NOMO-1 treated with dmso at 0.1 percent for 144 hours (cell line): ENCODE data around the gene PCDHA1.

ENCODE experiments used
- DNase-seq: peaks from one replicate; lab custom pipeline; 2025; ENCODE audit not compliant: unreplicated experiment; lab: John Stamatoyannopoulos, UW

The PCDHA1 gene

GRCh38 chr5:140986117-140986521, 200.2 kb downstream of the PCDHA1 start:
- DNase-seq = no peak

DNA sequence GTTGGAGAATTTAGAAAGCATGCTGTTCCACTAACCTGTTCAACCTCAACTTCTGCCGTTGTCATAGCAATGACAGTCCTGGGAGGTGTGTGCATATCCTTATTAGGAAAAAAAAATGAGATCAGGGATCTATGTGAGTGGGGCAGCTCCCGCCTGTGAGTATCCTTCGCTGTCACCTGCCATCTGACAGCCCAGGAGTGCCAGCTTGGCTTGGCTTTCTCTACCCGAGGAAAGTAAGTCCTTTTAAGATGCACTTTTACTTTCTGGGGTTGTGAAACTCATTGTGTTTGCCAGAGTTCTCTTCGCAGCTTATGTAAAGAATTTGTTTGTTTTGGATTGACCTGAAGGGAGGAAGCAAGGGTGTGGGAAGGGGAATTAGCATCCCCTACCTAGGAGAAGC, 202.2 kb downstream of the PCDHA1 start:
- DNase-seq = no peak

- DNase-seq = no peak
Measured at GRCh38 chr5:140988608-140989007, 202.7 kb downstream of the PCDHA1 start.

DNA sequence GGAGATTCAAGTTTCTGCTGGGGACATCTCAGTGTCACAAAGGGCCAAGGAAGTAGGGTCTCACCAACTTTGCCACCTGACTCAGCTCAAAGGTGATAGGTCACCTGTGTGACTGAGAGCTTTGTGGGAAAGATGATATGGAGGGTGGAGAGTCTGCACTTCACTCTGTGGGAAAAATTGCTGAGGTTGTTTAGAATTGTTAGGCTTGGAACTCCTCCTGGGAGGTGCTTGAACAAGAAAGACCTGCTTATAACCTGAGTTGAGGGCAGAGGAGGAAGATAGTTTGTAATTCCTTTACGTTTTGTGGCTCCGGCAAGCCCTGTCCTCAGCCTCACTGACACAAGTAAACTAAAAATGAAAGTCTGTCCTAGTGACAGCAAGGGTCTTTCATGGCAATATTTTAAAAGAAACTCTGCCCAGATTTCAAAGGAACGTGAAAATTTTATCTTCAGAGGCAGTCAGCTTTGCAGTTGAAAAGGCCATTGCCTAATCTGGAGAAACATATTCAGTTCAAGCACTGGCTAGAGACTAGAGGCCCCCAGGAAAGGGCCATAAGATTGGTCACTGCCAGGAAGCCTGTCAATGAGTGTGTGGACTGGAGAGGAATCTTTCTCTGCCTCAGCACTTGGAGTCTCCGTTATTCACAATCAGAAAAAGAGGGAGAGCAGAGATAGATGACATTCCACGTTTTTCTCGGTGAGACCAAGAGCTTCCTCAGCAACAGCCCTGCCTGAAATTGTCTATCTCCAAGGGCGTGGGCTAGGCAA, 203.5 kb downstream of the PCDHA1 start:
- DNase-seq = no peak

DNA sequence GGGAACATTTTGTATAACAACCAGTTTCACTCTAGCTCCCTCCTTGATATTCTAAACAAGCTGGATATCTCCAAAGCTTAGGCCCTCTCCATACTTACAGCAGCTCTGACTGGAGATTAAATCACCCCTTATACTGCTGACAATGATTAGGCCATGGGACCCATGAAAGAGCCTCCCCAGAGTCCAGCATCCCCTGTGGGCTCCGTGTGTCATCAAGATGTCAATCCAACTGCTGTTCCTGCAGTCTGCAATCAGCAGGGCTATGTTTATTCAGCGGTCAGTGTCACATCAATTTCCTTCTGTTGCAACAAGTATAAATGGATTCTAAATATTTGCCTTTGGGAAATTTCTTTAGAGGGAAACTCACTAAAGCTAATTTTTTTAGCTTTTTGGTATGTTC, 206.9 kb downstream of the PCDHA1 start:
- DNase-seq = no peak

GRCh38 chr5:140996060-140996459, 210.1 kb downstream of the PCDHA1 start:
- DNase-seq = no peak

GRCh38 chr5:140998921-140999410, 213.0 kb downstream of the PCDHA1 start:
- DNase-seq = no peak

GRCh38 chr5:141001446-141001843, 215.5 kb downstream of the PCDHA1 start:
- no peak for DNase-seq

DNA sequence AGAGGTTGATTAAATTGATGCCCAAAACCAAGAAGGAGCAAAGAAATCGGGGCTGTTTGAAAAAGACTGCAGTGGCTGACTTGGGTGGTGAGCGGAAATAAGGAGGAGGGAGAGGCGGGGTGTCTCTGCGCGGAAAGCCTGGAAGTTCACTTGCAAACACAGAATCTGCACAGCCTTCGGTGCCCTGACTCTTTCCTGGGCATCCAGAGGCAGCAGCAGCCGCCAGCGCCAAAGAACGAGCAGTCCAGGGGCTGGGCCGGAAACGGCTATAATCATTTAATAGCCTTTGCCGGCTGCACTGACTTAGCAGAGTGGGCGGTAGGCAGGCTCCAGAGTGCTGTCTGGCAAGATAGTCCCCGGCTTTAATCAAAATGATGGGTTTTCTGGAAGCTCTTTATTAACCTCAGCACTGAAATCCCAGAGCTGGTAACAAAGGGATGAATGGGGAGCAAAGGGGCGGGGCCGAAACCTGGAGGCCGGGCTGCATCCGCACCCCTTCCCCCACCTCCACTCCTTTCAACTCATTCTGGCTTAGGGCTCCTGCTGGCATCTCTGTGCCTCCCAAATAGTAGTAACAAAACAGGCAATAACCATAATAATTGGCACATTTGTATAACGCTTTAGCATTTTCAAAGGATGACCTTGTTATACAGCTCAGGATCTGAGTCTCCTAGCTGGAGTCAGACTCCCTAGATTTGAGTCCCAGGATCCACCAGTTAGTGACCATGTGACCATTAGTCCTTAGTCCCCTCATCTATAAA, 216.1 kb downstream of the PCDHA1 start:
- no peak for DNase-seq

DNA sequence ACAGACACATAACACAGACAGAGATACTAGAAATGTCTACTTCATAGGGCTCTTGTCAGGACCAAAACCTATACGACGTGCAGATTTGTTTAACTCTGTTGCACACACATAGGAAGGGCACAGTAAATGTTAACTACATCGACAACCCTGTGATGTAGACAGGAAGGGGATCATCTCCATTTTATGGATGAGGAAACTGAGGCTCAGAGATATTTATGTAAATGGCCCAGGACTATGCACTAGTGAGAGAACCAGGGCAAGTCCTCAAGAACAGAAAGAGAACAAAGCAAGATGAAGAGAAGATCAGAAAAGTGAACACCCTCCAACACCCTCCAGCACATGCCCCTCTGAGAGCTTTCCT, 216.6 kb downstream of the PCDHA1 start:
- DNase-seq = no peak

DNA sequence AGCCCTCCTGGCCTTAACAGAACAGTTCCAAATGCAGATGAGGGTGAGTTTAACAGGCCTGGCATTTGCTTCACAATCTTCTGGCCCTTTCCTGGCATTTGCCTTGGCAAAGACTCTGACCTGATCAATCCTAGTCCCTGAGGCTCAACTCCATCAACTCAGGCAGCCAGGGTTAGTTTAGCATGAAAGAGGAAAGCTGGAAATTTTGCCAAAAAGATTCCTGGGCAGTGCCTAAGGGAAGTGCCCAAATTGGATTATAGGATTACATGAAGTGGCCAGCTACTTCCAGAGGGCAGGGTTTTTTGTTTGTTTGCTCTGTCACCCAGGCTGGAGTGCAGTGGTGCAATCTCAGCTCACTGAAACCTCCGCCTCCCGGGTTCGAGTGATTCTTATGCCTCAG, 217.1 kb downstream of the PCDHA1 start:
- no peak for DNase-seq

GRCh38 chr5:141003791-141004611, 218.1 kb downstream of the PCDHA1 start:
- DNase-seq = no peak

- DNase-seq = no peak
Measured at GRCh38 chr5:141007791-141008190, 221.9 kb downstream of the PCDHA1 start.

GRCh38 chr5:141010047-141010793, 224.3 kb downstream of the PCDHA1 start:
- no peak for DNase-seq

DNA sequence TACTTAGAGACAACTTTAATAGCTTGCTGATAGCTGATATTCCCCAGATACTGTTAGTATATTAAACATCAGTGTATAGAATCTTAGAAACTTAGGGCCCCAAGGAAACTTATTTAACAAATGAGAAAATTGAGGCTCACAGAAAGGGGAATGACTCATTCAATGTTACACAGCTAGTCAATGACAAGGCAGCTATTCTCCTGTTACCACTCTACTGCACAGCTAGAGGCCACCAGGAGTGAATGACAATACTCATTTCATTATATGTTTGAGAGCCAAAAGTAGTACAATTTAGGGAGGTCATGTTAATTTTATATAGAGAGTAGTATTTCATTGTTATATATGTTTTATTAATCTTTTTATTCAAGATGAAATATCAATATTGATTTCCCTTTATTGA, 232.0 kb downstream of the PCDHA1 start:
- DNase-seq = no peak

GRCh38 chr5:141022384-141022783, 236.4 kb downstream of the PCDHA1 start:
- DNase-seq = no peak

GRCh38 chr5:141031006-141031405, 245.1 kb downstream of the PCDHA1 start:
- DNase-seq = no peak

GRCh38 chr5:141032626-141033025, 246.7 kb downstream of the PCDHA1 start:
- no peak for DNase-seq

DNA sequence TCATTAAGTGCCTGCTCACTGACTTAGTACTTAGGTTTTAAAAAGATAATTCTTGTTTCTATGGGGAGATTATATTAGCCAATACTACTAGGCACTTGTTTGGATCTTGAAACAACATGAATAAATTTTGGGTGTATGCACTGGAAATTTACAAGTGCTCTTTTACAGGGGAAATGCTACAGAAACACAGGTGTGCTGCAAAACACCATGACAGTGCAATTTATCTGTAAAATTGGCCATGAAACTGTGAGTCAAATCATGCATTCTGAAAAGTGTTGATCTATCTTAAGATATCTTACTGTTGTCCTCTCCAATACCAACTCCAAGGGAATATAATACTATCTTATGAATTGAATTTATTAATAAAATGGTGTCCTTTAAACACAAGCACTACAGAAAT, 253.1 kb downstream of the PCDHA1 start:
- DNase-seq = no peak

- no peak for DNase-seq
Measured at GRCh38 chr5:141039517-141039916, 253.6 kb downstream of the PCDHA1 start.
